Measurements from ENCODE around the gene CDH9.

Gene CDH9

GRCh38 chr5:27038476-27038875, at the start of gene CDH9:
TSS of gene CDH9 (minus strand) at chr5:27038586. CDS start at chr5:26988333, 50,253 bp downstream.
- TF ChIP-seq GATA3 (IDR thresholded peaks at IDR 0.05; ENCODE audit: low read depth, low read length) = no peak
- TF ChIP-seq GATA2 (IDR thresholded peaks at IDR 0.05; ENCODE audit: low read depth, low read length) = no peak

GRCh38 chr5:27087747-27088146, 49.4 kb upstream of the CDH9 start:
- no peak for TF ChIP-seq GATA3 (IDR thresholded peaks at IDR 0.05; ENCODE audit: low read depth, low read length)
- TF ChIP-seq GATA2 (IDR thresholded peaks at IDR 0.05; ENCODE audit: low read depth, low read length) = no peak

DNA sequence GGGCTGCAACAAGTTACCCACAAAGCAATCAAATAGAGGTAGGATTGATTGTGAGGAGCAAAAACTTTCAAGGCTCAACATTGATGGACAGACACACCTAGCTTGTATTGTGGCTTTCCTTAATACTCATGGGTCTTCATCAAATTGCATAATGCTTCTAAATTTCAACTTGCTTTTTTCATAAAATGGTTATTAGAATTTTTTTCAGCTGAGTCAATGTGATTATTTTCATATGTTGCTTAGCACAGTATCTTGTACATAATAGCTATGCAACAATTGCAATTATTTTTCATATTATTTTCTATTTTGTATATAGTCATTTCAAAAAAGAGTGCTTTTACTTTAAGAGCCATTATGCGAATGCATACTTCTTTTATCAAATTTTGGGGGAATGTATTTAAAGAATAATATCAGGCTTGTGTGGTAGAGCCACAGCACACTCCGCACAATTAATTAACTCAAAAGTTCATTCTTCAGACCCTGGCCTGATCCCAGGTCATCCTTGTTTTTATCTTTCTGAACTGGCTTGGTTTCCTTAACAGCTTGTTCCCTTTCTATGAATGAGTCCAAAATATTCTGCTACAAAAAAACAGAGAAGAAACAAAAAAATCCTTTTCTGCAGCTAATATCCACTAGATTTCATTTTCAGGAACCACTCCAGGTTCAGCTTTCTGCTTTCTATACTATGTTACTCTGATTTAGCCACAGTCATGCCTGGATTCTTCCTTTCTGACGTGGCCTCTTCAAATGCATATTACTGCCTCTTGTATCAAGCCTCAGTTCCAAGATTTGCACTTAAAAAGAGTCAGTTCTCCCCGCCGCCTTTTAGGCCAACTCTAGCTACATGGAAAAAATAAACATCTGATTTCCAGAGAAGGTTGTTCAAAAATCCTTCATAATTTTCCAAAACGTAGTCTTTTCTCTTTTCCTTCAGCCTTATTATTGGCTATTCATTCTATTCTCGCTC, 45.3 kb upstream of the CDH9 start:
- no peak for TF ChIP-seq GATA3 (IDR thresholded peaks at IDR 0.05; ENCODE audit: low read depth, low read length)
- no peak for TF ChIP-seq GATA2 (IDR thresholded peaks at IDR 0.05; ENCODE audit: low read depth, low read length)

DNA sequence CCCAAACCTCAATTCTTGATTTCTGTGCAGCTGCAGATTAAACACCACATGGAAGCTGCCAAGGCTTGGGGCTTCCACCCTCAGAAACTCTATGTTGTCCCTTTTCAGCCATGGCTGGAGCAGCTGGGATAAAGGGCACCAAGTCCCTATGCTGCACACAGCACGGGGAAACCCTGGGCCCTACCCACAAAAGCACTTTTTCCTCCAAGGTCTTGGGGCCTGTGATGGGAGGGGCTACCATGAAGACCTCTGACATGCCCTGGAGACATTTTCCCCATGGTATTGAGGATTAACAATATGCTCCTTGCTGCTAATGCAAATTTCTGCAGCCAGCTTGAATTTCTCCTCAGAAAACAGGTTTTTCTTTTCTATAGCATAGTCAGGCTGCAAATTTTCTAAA, 41.8 kb upstream of the CDH9 start:
- TF ChIP-seq GATA2 (IDR thresholded peaks at IDR 0.05; ENCODE audit: low read depth, low read length) = no peak
- no peak for TF ChIP-seq GATA3 (IDR thresholded peaks at IDR 0.05; ENCODE audit: low read depth, low read length)

- TF ChIP-seq GATA3 (IDR thresholded peaks at IDR 0.05; ENCODE audit: low read depth, low read length) = no peak
- TF ChIP-seq GATA2 (IDR thresholded peaks at IDR 0.05; ENCODE audit: low read depth, low read length) = no peak
Measured at GRCh38 chr5:27062451-27062850, 24.1 kb upstream of the CDH9 start.

GRCh38 chr5:27048510-27048909, 10.1 kb upstream of the CDH9 start:
- TF ChIP-seq GATA3 (IDR thresholded peaks at IDR 0.05; ENCODE audit: low read depth, low read length) = no peak
- TF ChIP-seq GATA2 (IDR thresholded peaks at IDR 0.05; ENCODE audit: low read depth, low read length) = no peak

GRCh38 chr5:27041372-27041771, 3.0 kb upstream of the CDH9 start:
- TF ChIP-seq GATA3 (IDR thresholded peaks at IDR 0.05; ENCODE audit: low read depth, low read length) (no peak), GATA2 (IDR thresholded peaks at IDR 0.05; ENCODE audit: low read depth, low read length) (no peak)

GRCh38 chr5:27034565-27034964, 3.8 kb downstream of the CDH9 start:
- no peak for TF ChIP-seq GATA2 (IDR thresholded peaks at IDR 0.05; ENCODE audit: low read depth, low read length)
- TF ChIP-seq GATA3 (IDR thresholded peaks at IDR 0.05; ENCODE audit: low read depth, low read length) = no peak

GRCh38 chr5:27026801-27027200, 11.6 kb downstream of the CDH9 start:
- no peak for TF ChIP-seq GATA3 (IDR thresholded peaks at IDR 0.05; ENCODE audit: low read depth, low read length)
- TF ChIP-seq GATA2 (IDR thresholded peaks at IDR 0.05; ENCODE audit: low read depth, low read length) = no peak

DNA sequence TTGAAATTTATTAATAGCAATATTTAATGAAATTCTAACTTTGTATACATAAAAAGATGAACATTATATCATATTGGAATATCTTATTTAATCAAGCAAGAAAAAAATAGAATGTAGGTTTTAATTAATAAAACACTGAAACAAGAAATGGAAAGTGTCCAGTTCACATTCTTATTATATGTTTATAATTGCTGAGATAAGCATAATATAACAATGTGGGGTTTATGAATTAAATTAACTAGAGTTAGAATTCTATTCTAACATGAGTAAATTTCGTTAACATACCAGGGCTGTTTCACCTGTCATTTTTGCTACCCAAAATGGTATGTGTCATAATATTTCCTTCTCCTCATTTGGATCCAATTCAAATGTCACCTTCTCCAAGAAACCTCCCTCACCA, 12.3 kb downstream of the CDH9 start:
- no peak for TF ChIP-seq GATA2 (IDR thresholded peaks at IDR 0.05; ENCODE audit: low read depth, low read length)
- no peak for TF ChIP-seq GATA3 (IDR thresholded peaks at IDR 0.05; ENCODE audit: low read depth, low read length)

- TF ChIP-seq GATA3 (IDR thresholded peaks at IDR 0.05; ENCODE audit: low read depth, low read length) (no peak), GATA2 (IDR thresholded peaks at IDR 0.05; ENCODE audit: low read depth, low read length) (no peak)
Measured at GRCh38 chr5:27021471-27021870, 16.9 kb downstream of the CDH9 start.

DNA sequence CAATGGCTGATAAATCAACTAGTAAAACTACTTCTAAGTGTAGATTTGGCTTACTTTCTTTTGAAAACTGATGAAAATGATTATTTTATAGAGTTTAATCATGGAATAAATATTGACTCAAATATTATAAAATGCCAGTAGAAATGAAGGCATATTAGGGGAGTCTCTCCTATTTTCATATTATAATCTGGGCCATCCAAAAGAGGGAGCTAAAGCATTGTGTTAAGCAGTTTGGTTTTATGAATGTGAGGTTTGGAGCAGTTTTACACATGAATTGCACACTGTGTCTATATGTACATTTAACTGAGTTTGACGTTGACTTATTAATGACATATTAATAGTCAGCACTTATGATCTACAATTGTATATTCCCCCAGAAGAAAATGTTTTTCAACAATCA, 17.4 kb downstream of the CDH9 start:
- TF ChIP-seq GATA3 (IDR thresholded peaks at IDR 0.05; ENCODE audit: low read depth, low read length) = no peak
- TF ChIP-seq GATA2 (IDR thresholded peaks at IDR 0.05; ENCODE audit: low read depth, low read length) = no peak

DNA sequence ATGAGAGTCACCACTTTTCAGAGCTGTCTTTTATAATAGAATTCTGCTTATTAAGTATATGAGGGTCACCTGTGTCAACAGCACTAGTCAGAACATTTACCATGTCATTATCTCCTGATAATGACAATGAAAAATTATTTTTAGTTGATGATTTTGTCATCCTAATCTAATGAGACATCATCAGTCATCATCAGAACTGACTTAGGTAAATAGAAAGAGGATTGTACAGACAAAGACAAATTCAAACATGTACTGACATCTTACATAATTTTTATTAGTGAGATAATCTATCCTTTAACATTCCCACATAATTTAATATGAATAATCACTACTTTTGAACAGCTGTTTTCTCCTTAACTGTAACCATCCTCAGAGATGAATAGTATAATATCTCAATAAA, 22.6 kb downstream of the CDH9 start:
- no peak for TF ChIP-seq GATA2 (IDR thresholded peaks at IDR 0.05; ENCODE audit: low read depth, low read length)
- no peak for TF ChIP-seq GATA3 (IDR thresholded peaks at IDR 0.05; ENCODE audit: low read depth, low read length)

DNA sequence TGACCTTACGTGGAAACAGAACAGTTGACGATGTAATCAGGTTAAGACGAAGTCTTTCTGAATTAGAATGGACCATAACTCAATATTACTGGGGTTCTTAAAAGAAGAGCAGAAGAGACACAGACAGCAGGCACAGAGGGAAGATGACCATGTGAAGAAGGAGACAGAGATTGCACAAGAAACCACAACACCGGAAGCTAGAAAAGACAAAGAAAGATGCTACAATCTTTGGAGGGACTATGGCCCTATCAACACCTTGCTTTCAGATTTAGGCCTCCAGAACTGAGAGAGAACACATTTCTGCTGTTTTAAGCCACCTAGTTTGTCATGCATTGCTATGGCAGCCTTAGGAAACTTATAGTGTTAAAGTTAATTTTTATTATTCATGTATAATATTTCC, 27.1 kb downstream of the CDH9 start:
- TF ChIP-seq GATA3 (IDR thresholded peaks at IDR 0.05; ENCODE audit: low read depth, low read length) (no peak), GATA2 (IDR thresholded peaks at IDR 0.05; ENCODE audit: low read depth, low read length) (no peak)

DNA sequence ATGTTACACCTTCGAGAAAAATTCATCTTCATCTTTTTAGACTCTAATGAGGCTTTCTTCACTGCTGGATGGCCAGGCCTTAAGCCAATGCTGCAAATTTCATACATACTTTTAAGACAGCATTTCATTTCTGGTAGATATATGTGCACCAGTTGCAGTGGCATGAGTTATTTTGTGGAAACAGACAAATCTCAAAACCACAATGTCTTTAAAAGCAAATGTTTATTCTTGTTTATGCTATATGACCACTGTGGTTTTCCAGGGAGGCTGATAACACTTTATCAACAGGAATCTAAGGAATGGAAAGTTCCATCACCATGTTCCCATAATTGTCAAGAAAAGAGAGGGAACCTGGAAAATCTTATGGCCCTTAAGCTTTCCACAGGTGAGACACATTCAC, 27.7 kb downstream of the CDH9 start:
- TF ChIP-seq GATA2 (IDR thresholded peaks at IDR 0.05; ENCODE audit: low read depth, low read length) (no peak), GATA3 (IDR thresholded peaks at IDR 0.05; ENCODE audit: low read depth, low read length) (no peak)
